PFSK-1 (cell line): ENCODE data around the gene ANKRD40.

Source experiments
- FOXP2 ChIP-seq: optimal IDR thresholded peaks from 2 replicates; pipeline ENCODE3; 2011; ENCODE audit warnings: borderline replicate concordance, control low read depth, inconsistent platforms; ENCODE audit not compliant: insufficient read depth; ENCODE audit errors: extremely low read length, extremely low read depth
- POLR2AphosphoS5 ChIP-seq: IDR thresholded peaks from 2 replicates; pipeline ENCODE4 v1.6.1; 2012; ENCODE audit warnings: low read depth, mild to moderate bottlenecking, control low read depth, low read length, moderate library complexity
- SIN3A ChIP-seq: IDR thresholded peaks from 2 replicates; pipeline ENCODE4 v1.6.1; 2012; ENCODE audit warnings: mild to moderate bottlenecking, low read length, moderate library complexity, borderline replicate concordance; ENCODE audit not compliant: insufficient read depth
- TF ChIP-seq, protein P1 (sequence below), 2 experiments: IDR thresholded peaks; 2 replicates each; pipeline versions ENCODE4 v1.6.1 to v1.8.0; 2011 to 2012; ENCODE audit warnings: low read depth in 2 of 2, low read length in 2 of 2, control low read depth in 1 of 2, inconsistent platforms in 1 of 2, mild to moderate bottlenecking in 1 of 2, moderate library complexity in 1 of 2; ENCODE audit not compliant: insufficient read depth in 1 of 2

DNA sequence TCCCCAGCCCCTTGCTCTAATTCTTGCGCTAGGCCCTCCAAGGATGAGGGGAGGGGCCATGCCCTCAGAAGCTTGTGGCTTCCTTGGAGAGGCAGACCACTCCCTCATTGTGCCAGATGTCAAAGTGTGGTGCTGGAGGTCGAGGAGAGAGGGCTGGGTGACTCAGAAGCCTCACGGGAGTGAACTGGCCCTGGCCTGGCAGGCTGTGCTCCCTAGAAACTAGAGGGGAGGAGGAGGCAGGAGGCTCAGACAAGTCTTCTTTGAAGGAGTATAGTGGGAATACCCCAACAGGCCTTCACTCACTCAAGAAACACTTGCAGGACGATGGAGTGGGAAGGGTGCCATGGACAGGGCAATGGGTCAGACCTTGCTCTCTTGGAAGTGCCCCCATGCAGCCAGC lies 18.5 kb downstream of the ANKRD40 start:
- TF ChIP-seq POLR2AphosphoS5 (no peak), FOXP2 (no peak), SIN3A (no peak)
- TF ChIP-seq, protein P1, sequence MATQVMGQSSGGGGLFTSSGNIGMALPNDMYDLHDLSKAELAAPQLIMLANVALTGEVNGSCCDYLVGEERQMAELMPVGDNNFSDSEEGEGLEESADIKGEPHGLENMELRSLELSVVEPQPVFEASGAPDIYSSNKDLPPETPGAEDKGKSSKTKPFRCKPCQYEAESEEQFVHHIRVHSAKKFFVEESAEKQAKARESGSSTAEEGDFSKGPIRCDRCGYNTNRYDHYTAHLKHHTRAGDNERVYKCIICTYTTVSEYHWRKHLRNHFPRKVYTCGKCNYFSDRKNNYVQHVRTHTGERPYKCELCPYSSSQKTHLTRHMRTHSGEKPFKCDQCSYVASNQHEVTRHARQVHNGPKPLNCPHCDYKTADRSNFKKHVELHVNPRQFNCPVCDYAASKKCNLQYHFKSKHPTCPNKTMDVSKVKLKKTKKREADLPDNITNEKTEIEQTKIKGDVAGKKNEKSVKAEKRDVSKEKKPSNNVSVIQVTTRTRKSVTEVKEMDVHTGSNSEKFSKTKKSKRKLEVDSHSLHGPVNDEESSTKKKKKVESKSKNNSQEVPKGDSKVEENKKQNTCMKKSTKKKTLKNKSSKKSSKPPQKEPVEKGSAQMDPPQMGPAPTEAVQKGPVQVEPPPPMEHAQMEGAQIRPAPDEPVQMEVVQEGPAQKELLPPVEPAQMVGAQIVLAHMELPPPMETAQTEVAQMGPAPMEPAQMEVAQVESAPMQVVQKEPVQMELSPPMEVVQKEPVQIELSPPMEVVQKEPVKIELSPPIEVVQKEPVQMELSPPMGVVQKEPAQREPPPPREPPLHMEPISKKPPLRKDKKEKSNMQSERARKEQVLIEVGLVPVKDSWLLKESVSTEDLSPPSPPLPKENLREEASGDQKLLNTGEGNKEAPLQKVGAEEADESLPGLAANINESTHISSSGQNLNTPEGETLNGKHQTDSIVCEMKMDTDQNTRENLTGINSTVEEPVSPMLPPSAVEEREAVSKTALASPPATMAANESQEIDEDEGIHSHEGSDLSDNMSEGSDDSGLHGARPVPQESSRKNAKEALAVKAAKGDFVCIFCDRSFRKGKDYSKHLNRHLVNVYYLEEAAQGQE (IDR thresholded peaks at IDR 0.05; ENCODE audit: insufficient read depth in 1 of 2, low read depth in 2 of 2, low read length in 2 of 2), result no peak
